Measurements from ENCODE around the gene ATP7A.
"Not testable (repeated sequence)": the region's sequence is repeated elsewhere in the genome, so short reads cannot be mapped to it uniquely, and the experiment has no call there.

The ATP7A gene

DNA sequence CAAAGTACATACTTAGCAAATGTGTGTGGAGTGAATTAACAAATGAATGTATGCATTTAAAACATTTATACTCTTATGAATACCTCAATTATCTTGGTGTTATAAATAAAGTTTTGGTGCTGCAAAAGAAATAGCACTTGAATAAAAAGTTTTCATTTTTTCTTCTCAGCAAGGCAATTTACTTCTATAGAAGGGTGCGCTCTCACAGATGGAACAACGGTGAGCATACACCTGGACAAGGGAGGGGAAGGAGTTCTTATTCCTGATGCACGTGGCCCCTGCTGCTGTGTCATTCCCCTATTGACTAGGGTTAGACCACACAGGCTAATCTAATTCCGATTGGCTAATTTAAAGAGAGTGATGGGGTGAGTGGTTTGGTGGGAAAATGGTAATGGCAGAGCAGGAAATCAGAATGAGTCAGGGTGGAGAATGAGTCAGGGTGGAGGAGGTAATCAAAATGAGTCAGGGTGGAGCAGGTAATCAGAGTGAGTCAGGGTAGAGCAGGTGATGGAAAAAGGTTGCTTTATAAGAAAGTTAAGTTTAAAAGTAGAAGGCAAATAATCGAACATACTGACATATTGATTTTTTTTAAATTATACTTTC is 165.4 kb downstream of the ATP7A start:
- no peak overlapping the region for H3K4me3 ChIP-seq (ENCODE audit: low read depth, low read length)
- TF ChIP-seq, protein P1, sequence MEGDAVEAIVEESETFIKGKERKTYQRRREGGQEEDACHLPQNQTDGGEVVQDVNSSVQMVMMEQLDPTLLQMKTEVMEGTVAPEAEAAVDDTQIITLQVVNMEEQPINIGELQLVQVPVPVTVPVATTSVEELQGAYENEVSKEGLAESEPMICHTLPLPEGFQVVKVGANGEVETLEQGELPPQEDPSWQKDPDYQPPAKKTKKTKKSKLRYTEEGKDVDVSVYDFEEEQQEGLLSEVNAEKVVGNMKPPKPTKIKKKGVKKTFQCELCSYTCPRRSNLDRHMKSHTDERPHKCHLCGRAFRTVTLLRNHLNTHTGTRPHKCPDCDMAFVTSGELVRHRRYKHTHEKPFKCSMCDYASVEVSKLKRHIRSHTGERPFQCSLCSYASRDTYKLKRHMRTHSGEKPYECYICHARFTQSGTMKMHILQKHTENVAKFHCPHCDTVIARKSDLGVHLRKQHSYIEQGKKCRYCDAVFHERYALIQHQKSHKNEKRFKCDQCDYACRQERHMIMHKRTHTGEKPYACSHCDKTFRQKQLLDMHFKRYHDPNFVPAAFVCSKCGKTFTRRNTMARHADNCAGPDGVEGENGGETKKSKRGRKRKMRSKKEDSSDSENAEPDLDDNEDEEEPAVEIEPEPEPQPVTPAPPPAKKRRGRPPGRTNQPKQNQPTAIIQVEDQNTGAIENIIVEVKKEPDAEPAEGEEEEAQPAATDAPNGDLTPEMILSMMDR (IDR thresholded peaks at IDR 0.05; ENCODE audit: insufficient read depth, low read depth, low read length, missing control alignments) = no peak
- DNase-seq (ENCODE audit: low read depth) = no peak

DNA sequence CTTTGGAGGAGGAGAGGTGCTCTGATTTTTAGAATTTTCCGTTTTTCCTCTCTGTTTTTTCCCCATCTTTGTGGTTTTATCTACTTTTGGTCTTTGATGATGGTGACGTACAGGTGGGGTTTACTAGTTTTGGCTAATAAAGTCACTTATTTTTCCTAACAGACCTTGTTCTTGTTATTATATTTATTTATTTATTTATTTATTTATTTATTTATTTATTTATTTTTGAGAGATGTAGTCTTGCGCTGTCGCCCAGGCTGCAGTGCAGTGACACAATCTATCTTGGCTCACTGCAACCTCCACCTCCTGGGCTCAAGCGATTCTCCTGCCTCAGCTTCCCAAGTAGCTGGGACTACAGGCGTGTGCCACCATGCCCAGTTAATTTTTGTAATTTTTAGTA is 170.9 kb downstream of the ATP7A start:
- H3K4me3 ChIP-seq (ENCODE audit: low read depth, low read length); DNase-seq (ENCODE audit: low read depth): not testable (repeated sequence)

DNA sequence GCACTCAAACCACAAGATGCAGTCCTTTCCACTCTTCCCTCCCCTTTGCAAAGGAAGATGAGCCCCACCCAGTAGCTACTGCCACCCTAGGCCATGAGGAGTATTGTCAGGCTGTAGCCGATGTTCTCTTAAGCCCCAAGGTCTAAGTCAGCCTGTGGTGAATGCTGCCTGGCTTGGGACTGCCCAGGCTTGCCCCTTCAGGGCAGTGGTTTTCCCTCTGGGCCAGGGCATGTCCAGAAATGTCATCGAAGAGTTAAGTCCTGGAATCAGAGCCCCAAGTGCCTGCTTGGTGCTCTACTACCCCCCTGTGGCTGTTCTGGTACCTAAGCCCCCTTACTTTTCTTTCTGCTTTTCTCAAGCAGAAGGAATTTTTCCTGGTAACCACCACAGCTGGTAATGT is 181.8 kb downstream of the ATP7A start:
- DNase-seq (ENCODE audit: low read depth) = peak; percentile 55
- TF ChIP-seq, protein P1 (IDR thresholded peaks at IDR 0.05; ENCODE audit: insufficient read depth, low read depth, low read length, missing control alignments) = peak; percentile 43
- no peak overlapping the region for H3K4me3 ChIP-seq (ENCODE audit: low read depth, low read length)

DNA sequence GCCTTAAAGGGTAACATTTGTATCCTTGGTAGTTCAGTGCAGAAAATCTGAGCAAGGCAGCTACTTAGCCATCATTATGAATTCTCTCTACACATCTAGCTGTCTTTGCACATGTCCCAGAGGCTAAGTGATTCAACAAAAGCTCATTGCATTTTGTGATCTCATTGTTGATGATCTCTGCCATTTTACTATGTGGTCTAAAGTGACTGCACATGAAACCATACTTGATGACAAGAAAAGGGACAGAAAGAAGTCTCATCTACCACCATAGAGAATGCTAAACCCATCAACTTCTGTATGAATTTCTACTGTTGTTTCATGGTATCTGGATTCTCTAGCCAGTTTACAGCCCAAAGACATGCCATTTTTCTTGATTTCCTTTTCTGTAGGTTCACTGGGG is 187.6 kb downstream of the ATP7A start:
- no peak for DNase-seq (ENCODE audit: low read depth)
- no peak overlapping the region for H3K4me3 ChIP-seq (ENCODE audit: low read depth, low read length)
- TF ChIP-seq, protein P1 (IDR thresholded peaks at IDR 0.05; ENCODE audit: insufficient read depth, low read depth, low read length, missing control alignments) = no peak
